ENCODE results near the gene KCTD20. TPM values are rescaled to one million over a fixed set of nuclear protein-coding genes. Genes with fewer than 3 reads are reported as not detected.

The KCTD20 gene
- total and polyA plus RNA-seq, 9 of the 15 experiments (the other 6 are each of a cell fraction or from before 2014, with no cell fraction given) = 28.9 to 160 (median 70.6) TPM

- no peak for FAIRE-seq
- POLR2A ChIA-PET = interaction anchor here (1.4 to 1.7 kb wide), 2 partner anchors 11 to 14 kb away, joined by 3 read pairs; no protein-coding TSS in a partner anchor
- no peak for ATAC-seq
- TF ChIP-seq ZNF41 (CRISPR knock-in tag; conservative IDR thresholded peaks at IDR 0.05) (no peak), OTX1 (CRISPR knock-in tag; IDR thresholded peaks at IDR 0.05) (no peak), CREBBP (IDR thresholded peaks at IDR 0.05; ENCODE audit: low read depth, low read length) (no peak), NKRF (IDR thresholded peaks at IDR 0.05; ENCODE audit: borderline replicate concordance) (no peak), ZNF165 (CRISPR knock-in tag; IDR thresholded peaks at IDR 0.05; ENCODE audit: borderline replicate concordance) (no peak), GATA2 (CRISPR knock-in tag; IDR thresholded peaks at IDR 0.05) (no peak), POLR2G (IDR thresholded peaks at IDR 0.05; ENCODE audit: low read depth, low read length) (no peak), ZNF696 (CRISPR knock-in tag; conservative IDR thresholded peaks at IDR 0.05) (no peak), IFI16 (CRISPR knock-in tag; IDR thresholded peaks at IDR 0.05) (no peak), NCOA1 (IDR thresholded peaks at IDR 0.05; ENCODE audit: low read depth) (no peak), ZBTB34 (CRISPR knock-in tag; IDR thresholded peaks at IDR 0.05) (no peak), RBM25 (IDR thresholded peaks at IDR 0.05; ENCODE audit: low read depth, low read length, severe bottlenecking) (no peak)
- TF ChIP-seq, protein P1, sequence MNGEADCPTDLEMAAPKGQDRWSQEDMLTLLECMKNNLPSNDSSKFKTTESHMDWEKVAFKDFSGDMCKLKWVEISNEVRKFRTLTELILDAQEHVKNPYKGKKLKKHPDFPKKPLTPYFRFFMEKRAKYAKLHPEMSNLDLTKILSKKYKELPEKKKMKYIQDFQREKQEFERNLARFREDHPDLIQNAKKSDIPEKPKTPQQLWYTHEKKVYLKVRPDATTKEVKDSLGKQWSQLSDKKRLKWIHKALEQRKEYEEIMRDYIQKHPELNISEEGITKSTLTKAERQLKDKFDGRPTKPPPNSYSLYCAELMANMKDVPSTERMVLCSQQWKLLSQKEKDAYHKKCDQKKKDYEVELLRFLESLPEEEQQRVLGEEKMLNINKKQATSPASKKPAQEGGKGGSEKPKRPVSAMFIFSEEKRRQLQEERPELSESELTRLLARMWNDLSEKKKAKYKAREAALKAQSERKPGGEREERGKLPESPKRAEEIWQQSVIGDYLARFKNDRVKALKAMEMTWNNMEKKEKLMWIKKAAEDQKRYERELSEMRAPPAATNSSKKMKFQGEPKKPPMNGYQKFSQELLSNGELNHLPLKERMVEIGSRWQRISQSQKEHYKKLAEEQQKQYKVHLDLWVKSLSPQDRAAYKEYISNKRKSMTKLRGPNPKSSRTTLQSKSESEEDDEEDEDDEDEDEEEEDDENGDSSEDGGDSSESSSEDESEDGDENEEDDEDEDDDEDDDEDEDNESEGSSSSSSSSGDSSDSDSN (IDR thresholded peaks at IDR 0.05; ENCODE audit: borderline replicate concordance in 1 of 2, low read depth in 2 of 2, low read length in 2 of 2) = no peak
- TF ChIP-seq, protein P2, sequence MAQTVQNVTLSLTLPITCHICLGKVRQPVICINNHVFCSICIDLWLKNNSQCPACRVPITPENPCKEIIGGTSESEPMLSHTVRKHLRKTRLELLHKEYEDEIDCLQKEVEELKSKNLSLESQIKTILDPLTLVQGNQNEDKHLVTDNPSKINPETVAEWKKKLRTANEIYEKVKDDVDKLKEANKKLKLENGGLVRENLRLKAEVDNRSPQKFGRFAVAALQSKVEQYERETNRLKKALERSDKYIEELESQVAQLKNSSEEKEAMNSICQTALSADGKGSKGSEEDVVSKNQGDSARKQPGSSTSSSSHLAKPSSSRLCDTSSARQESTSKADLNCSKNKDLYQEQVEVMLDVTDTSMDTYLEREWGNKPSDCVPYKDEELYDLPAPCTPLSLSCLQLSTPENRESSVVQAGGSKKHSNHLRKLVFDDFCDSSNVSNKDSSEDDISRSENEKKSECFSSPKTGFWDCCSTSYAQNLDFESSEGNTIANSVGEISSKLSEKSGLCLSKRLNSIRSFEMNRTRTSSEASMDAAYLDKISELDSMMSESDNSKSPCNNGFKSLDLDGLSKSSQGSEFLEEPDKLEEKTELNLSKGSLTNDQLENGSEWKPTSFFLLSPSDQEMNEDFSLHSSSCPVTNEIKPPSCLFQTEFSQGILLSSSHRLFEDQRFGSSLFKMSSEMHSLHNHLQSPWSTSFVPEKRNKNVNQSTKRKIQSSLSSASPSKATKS (CRISPR knock-in tag; IDR thresholded peaks at IDR 0.05) = no peak
Observed at GRCh38 chr6:36504982-36505381, 62.2 kb downstream of the KCTD20 start.

More at GRCh38 chr6:36504982-36505381, 62.2 kb downstream of the KCTD20 start:
- Histone ChIP-seq H3K79me2 (ENCODE audit: control insufficient read depth, insufficient read depth, low read length) (no peaks in the 10 kb centered on the region), H3K4me1 (replicated peaks in 1 of 2; ENCODE audit: control insufficient read depth in 2 of 2, insufficient read depth in 2 of 2, low read length in 2 of 2) (no peaks in the 10 kb centered on the region), H3K4me3 (no peak overlapping the region), H2AFZ (ENCODE audit: low read depth, low read length) (no peak overlapping the region), H3K9ac (ENCODE audit: insufficient read depth in 1 of 2, low read depth in 2 of 2, low read length in 2 of 2) (no peak overlapping the region), H4K20me1 (replicated peaks; ENCODE audit: control insufficient read depth, insufficient read depth, low read length) (no peaks in the 10 kb centered on the region), H3K9me3 (replicated peaks; ENCODE audit: control insufficient read depth, insufficient read depth, low read depth, low read length) (no peaks in the 10 kb centered on the region), H3K36me3 (ENCODE audit: control insufficient read depth, insufficient read depth, low read length) (peaks cover 39% of the 10 kb centered on the region; the same call in 2 of the 3 replicates), H3K9me1 (ENCODE audit: control insufficient read depth, insufficient read depth, low read length) (no peaks in the 10 kb centered on the region), H3K27me3 (ENCODE audit: control insufficient read depth in 2 of 2, insufficient read depth in 2 of 2, low read length in 2 of 2) (no peaks in the 10 kb centered on the region), H3K4me2 (ENCODE audit: insufficient read depth, low read length) (no peak overlapping the region), H3K27ac (ENCODE audit: extremely low read depth, low read depth, low read length) (no peak overlapping the region)
- DNase-seq (ENCODE audit: extremely low read depth in 1 of 4, low spot score in 3 of 4) = no peak
- WGBS (ENCODE audit: insufficient coverage, low coverage, missing lambda C conversion rate) = 89% methylated on average over 2 of the region's 2 CpGs
- intact Hi-C loops (cut with micrococcal nuclease) (no loop called here), in situ Hi-C loops (cut with MboI) (no loop called here)
- CTCF ChIA-PET (ENCODE audit: low intra/inter-chr PET ratio) = no interaction called here
- no TSS peak for BruUV-seq (replicated peaks)
